D341Med (cell line): Measurements from ENCODE around the gene PADI4.

Experiments
- DNase-seq: peaks from one replicate; pipeline ENCODE4 v3.0.0; 2012; ENCODE audit warnings: low spot score

PADI4 gene

GRCh38 chr1:17307946-17308345 is at the start of gene PADI4:
PADI4 (plus strand) TSS chr1:17308197; CDS start chr1:17308223, 26 bp downstream.
- DNase-seq = no peak

- no peak for DNase-seq
Measured at GRCh38 chr1:17258758-17259130, 49.3 kb upstream of the PADI4 start.

- no peak for DNase-seq
Measured at GRCh38 chr1:17259233-17259873, 48.6 kb upstream of the PADI4 start.

- no peak for DNase-seq
Measured at GRCh38 chr1:17260264-17260663, 47.7 kb upstream of the PADI4 start.

- DNase-seq = no peak
Measured at GRCh38 chr1:17260738-17261137, 47.3 kb upstream of the PADI4 start.

GRCh38 chr1:17263936-17264335 is 44.1 kb upstream of the PADI4 start:
- no peak for DNase-seq

- DNase-seq = no peak
Measured at GRCh38 chr1:17264470-17264869, 43.5 kb upstream of the PADI4 start.

GRCh38 chr1:17265162-17265561 is 42.8 kb upstream of the PADI4 start:
- DNase-seq = no peak

GRCh38 chr1:17265950-17266349 is 42.0 kb upstream of the PADI4 start:
- no peak for DNase-seq

- DNase-seq = no peak
Measured at GRCh38 chr1:17270891-17271765, 36.9 kb upstream of the PADI4 start.

- DNase-seq = no peak
Measured at GRCh38 chr1:17272066-17272465, 35.9 kb upstream of the PADI4 start.

- no peak for DNase-seq
Measured at GRCh38 chr1:17272646-17273045, 35.4 kb upstream of the PADI4 start.

- DNase-seq = no peak
Measured at GRCh38 chr1:17273096-17273495, 34.9 kb upstream of the PADI4 start.

GRCh38 chr1:17274186-17275170 is 33.5 kb upstream of the PADI4 start:
- peak; percentile 72 for DNase-seq

- DNase-seq = no peak
Measured at GRCh38 chr1:17276568-17276967, 31.4 kb upstream of the PADI4 start.

- DNase-seq = no peak
Measured at GRCh38 chr1:17277511-17278159, 30.4 kb upstream of the PADI4 start.

GRCh38 chr1:17278996-17279830 is 28.8 kb upstream of the PADI4 start:
- DNase-seq = no peak

- no peak for DNase-seq
Measured at GRCh38 chr1:17280436-17280835, 27.6 kb upstream of the PADI4 start.

GRCh38 chr1:17280894-17281293 is 27.1 kb upstream of the PADI4 start:
- no peak for DNase-seq

- DNase-seq = no peak
Measured at GRCh38 chr1:17281775-17282181, 26.2 kb upstream of the PADI4 start.

- no peak for DNase-seq
Measured at GRCh38 chr1:17282836-17283235, 25.2 kb upstream of the PADI4 start.
